ENCODE measurements around the gene CHRDL1.

DNA sequence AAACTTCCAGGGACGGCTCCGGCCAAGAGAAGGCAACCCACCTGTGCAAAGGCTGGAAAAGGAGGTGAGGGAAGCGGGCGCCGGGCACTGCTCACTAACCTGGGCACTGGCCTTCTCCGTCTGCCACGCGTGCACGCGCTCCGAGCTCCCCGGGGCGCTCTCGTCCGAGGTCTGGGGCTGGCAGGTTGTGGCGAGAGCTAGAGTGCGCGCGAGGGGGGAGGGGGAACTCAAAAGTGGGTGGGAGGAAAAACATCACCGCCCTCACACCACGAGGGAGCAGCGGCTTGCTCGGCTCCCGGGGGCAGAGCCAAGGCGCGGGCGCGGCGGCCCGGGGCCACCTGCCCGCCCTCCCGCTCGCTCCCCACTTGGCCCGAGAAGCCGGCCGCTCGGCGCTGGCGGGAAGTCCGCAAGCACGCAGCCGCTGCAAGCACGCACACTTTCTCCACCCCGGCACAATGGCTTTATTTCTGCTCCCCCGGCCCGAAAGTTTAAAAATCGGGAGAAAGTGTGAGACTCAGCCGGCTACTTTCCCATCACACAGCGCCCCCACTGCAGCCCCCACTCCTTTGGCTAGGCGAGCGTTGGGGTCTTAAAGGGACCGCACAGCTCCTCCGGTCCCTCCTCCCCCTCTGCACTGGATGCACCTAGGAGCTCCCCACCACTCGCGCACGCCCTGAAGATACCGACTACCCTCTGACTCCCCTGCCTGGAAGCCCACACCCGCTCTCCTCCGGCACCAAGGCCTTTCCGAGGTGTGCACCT lies at the start of gene CHRDL1:
- TF ChIP-seq TAF1 (IDR thresholded peaks at IDR 0.05; ENCODE audit: low read depth, low read length) = no peak
- TF ChIP-seq POLR2AphosphoS5 (IDR thresholded peaks at IDR 0.05; ENCODE audit: low read depth, low read length) = no peak
- TF ChIP-seq SPI1 (IDR thresholded peaks at IDR 0.05; ENCODE audit: low read depth, low read length) = no peak
- no peak for TF ChIP-seq POLR2A (IDR thresholded peaks at IDR 0.05; ENCODE audit: low read depth, low read length)
